Measurements from ENCODE around the gene UNC5B.

UNC5B gene

GRCh38 chr10:71219918-71220688 lies 7.7 kb downstream of the UNC5B start:
- no peak overlapping the region for H3K4me3 ChIP-seq
- H3K27ac ChIP-seq, result no peak overlapping the region
- no peaks in the 10 kb centered on the region for H3K27me3 ChIP-seq
- no peaks in the 10 kb centered on the region for H3K36me3 ChIP-seq
- DNase-seq, result peak in 1 of 2 donors; percentile 34
- intact Hi-C loops (cut with DNase I; ENCODE audit: low total_unique reads), result no loop called here
- no peaks in the 10 kb centered on the region for H3K9me3 ChIP-seq
- H3K4me1 ChIP-seq, result peaks cover 0 to 20% (median 17%) of the 10 kb centered on the region in 4 donors
- no peak for TF ChIP-seq CTCF (IDR thresholded peaks at IDR 0.05)

- Histone ChIP-seq H3K4me1 (peaks cover 0 to 20% (median 17%) of the 10 kb centered on the region in 4 donors), H3K27me3 (no peaks in the 10 kb centered on the region), H3K36me3 (no peaks in the 10 kb centered on the region), H3K9me3 (no peaks in the 10 kb centered on the region), H3K4me3 (no peak overlapping the region), H3K27ac (no peak overlapping the region)
- intact Hi-C loops (cut with DNase I; ENCODE audit: low total_unique reads), result no loop called here
- DNase-seq, result peak in 1 of 2 donors; percentile 48
- no peak for TF ChIP-seq CTCF (IDR thresholded peaks at IDR 0.05)
These were observed 8.5 kb downstream of the UNC5B start for GRCh38 chr10:71220689-71221540.

- Histone ChIP-seq H3K27ac (no peak overlapping the region), H3K4me3 (no peak overlapping the region), H3K9me3 (no peaks in the 10 kb centered on the region), H3K27me3 (no peaks in the 10 kb centered on the region), H3K36me3 (no peaks in the 10 kb centered on the region), H3K4me1 (peaks cover 0 to 14% (median 12%) of the 10 kb centered on the region in 4 donors)
- no peak for TF ChIP-seq CTCF (IDR thresholded peaks at IDR 0.05)
- intact Hi-C loops (cut with DNase I; ENCODE audit: low total_unique reads), result no loop called here
- DNase-seq, result peak in 1 of 2 donors; percentile 40
These were observed 9.3 kb downstream of the UNC5B start for GRCh38 chr10:71221586-71222202.

- peak; percentile 15 to 40 for DNase-seq
- Histone ChIP-seq H3K27me3 (no peaks in the 10 kb centered on the region), H3K9me3 (no peaks in the 10 kb centered on the region), H3K4me3 (no peak overlapping the region), H3K36me3 (no peaks in the 10 kb centered on the region), H3K4me1 (peaks cover 0 to 5% (median 4%) of the 10 kb centered on the region in 4 donors), H3K27ac (no peak overlapping the region)
- intact Hi-C loops (cut with DNase I; ENCODE audit: low total_unique reads), result no loop called here
- no peak for TF ChIP-seq CTCF (IDR thresholded peaks at IDR 0.05)
These were observed 10.4 kb downstream of the UNC5B start for GRCh38 chr10:71222601-71223346.

Measured in tibial artery (tissue), 4 donors.